ENCODE results near the gene AKAP3.

Gene AKAP3

DNA sequence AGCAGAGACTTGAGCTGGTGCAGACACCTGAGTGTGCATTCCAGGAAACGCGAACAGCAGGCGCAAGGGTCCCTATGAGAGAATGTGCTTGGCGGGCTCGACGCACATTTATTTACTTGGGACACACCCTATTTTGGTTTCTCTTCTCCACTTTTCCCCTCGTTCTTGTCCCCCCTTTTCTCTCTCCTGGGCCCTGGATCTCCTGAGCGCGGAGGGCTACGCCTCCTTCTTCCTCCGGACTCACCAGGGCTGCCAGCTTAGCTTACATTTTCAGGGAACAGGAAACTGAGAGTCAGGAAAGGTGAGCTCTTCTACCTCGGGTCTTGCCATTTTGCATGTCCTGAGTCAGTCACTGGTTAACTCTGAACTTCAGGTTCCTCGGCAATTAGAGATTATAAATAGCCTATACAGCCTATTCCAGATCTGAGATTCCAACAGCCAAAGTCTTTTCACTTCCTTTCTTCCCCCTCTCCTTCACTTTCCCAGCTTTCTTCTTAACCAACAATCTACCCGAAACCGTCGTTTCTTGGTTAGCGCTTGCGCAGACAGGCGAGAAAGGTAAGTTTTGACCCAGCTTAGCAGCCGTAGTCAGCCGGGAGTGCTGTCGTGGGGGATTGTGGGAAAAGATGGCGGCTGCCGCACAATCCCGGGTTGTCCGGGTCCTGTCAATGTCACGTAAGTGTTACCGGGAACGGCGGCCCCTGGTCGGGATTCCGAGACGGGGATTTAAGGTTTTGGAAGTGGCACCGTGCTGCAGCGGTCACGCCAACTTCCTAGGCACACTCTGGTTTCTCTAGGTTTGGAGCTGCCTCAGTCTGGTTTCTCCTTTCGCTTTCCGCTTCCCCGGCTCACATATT, at the start of gene AKAP3, which contains the start of gene NDUFA9:
TSS of gene AKAP3 (minus strand) at position 551 of the 857 bp plus-strand sequence. CDS start 10,855 bp downstream, outside the sequence.
TSS of gene NDUFA9 (plus strand) at position 614 of the 857 bp plus-strand sequence. CDS start at position 627, 13 bp downstream.
- DNase-seq: peak; percentile 40 to 59 (median 51)

DNA sequence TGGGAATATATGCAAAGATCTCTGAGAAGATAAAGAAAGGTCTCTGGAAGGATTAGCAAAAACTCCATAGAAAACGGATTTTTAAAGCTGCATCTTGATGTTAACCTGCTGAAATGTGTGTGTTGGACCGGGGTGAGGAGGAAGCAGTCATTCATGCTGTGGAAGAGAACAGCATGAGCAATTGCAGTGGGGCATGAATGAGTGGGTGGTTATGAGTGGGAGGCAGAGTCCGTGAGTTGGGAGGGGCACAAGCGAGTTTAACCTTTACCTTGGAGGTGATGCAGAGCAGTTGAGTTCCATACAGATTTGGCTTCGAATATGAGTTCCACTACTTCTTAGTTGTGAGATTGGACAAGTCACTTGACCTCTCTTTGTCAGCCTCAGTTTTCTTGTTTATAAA, 41.9 kb upstream of the AKAP3 start:
- no peak for DNase-seq

DNA sequence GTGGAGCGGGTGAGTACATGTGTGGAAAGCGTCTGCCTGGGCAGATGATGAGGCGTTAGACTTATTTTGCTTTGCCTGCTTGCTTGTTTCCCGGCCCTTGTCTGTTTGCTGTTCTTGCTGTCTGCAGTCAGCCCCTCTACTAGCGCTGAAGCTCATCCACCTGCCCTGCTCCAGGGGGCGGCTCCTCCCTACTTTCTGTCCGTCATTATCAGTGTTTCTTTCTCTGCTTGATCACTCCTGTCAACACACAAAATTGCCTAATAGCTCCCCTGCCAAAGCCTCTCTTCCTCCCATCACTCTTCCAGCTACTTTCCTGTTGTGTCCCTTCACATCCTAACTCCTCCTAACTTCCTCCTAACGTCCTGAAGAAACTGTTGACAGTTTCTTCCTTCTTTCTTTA, 36.5 kb upstream of the AKAP3 start:
- DNase-seq: no peak

DNA sequence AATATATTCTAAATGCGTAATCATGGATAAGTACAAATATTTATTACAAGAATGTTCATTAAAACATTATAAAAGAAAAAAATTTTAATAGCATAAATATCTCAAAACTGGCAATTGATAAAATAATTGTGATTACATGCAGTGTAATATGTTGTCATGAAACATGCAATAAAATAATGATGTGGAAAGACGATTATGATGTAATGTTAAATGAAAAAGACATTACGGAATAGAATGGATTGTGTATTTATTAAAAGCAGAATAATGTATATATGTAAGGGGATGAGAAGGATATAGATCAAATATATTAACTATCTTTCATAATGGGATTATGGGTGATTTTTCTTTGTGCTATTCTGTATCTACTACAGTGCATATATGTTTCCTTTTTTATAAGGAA, 32.9 kb upstream of the AKAP3 start:
- no peak for DNase-seq

DNA sequence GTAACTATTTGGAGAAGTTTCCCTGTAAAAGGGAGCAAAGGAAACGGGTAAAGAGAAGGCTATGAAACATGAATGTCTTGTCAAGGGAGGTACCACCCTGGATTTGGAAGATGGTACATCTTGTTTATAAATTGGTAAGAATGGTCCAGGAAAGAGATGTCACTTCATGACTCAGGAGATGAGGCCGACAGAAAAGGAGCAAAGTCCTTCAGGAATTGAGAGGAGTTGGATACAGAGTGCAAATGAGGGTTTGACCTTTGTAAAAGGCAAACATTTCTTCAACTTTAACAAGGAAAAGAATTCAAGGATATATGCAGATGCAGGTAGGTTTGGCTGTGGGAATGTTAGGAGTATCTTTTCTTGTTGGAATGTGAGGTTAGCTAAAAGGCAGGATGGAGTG, 30.9 kb upstream of the AKAP3 start:
- no peak for DNase-seq

DNA sequence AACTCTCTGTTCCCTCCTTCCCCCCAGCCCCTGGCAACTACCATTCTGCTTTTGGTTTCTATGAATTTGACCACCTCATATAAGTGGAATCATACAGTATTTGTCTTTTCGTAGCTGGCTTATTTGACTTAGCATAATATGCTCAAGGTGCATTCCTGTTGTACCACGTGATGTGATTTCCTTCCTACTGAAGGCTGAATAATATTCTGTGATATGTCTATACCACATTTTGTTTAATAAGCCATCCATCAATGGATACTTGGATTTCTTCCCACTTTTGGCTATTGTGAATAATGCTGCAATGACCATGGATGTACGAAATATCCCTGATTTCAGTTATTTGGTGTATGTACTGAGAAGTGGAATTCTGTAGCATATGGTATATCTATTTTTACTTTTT, 16.4 kb upstream of the AKAP3 start:
- DNase-seq: no peak

DNA sequence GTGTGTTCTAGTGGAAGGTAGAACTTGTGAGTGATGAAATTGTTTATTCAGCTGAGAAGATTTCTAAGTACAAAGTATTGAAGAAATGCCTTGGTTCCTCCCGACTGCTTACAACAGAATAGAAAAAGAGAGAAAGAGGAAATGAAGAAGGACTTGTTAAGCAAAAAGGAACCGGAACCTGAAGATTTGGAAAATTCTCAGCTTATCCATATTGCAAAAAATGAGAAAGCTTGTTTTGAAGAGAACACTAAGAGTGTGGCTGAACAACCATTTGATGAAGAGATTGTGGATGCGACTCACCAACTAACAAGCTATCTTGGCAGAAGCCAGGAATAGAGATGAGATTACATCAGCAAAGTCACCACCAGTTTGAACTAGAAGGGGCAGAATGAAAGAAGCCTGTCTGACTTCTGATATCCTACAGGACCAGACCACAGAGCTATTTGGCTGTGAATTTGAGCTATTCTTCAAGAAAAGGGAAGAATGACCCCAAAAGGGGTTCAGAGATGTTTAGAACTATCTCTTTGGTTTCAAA, 15.2 kb upstream of the AKAP3 start:
- no peak for DNase-seq

DNA sequence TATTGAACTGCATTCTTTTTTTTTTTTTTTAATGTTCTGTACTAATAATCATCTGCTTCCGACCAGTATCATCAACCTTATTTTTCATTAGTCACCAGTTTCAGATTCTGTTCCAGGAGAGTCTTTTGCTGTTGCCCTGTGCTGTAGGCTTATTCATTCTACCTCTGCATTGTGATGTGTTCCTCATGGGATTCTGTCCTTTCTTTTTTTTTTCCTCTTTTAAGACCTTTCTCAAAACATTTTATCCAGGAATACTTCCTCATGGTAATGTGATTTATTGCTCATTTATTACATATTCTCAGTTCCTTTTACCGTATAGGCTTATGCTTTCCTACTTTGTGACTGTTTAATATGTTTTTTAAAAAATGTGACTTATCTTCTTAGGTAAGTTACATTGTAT, 4.8 kb upstream of the AKAP3 start:
- DNase-seq: no peak

DNA sequence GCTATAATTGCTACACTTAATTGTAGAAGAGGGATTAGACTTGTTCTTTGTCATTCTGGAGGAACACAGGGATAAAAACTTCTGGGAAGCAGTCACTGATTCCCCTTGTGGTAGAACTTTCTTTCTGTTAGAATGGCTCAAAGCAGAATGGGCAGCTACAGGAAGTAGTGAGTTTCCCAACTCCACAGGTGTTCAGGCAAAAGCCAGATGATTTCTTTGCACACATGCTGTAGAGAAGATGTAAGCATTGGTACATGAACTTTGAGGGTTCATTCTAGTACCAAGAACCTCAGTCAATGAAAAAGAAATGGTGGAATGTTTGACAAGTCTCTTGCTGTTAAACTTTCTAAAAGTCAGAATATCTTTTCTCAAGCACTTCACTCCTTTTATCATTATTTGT, 4.4 kb upstream of the AKAP3 start:
- no peak for DNase-seq

DNA sequence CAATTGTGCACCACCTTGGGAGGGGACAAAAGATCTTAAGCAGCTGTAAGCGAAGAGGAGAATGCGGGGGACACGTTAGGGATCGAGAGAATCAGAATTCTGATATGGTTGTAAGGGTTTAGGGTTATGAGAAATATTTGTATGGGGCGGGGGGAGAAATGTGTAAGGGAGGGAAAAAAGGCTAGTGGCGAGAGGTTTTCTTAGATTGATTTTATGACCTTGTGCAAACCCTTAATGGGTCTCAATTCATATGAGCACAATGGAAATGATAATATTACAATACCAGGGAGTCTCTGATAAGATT, 459 bp upstream of the AKAP3 start:
- no peak for DNase-seq

DNA sequence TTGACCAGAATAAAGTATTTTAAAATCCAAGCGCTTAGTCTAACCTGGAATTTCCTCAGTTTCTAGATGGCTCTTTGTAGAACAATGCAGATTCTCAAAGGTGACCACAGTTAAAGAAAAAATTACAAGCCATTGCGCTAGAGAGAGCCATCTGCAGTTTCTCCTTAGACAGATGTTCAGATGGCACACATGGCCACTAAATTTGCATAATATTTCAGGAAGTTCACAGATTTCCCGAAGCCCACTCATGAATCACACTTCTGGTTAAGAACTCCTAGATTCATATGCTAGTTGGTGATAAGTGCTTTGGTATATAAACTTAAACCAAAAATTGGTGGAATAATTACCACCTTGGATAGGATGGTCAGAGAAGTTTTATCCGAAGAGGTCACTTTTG, 749 bp downstream of the AKAP3 start:
- DNase-seq: no peak

DNA sequence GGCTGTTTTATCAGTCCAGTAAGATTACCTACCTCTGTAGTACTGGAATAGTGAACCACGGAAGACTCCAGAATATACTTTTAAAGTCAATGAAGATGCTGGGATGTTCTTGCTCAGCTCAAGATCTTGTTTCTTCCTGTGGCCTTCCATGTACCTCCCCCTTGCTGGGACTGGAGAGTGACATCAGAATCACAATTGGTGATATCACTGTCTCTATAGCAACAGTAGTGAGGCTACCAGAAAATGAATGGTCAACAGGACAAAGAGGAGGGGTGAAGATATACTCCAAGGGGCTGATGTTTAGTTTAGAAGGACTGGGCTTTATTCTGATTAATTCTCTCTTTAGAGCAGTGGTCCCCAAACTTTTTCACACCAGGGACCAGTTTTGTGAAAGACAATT, 3.8 kb downstream of the AKAP3 start:
- no peak for DNase-seq

DNA sequence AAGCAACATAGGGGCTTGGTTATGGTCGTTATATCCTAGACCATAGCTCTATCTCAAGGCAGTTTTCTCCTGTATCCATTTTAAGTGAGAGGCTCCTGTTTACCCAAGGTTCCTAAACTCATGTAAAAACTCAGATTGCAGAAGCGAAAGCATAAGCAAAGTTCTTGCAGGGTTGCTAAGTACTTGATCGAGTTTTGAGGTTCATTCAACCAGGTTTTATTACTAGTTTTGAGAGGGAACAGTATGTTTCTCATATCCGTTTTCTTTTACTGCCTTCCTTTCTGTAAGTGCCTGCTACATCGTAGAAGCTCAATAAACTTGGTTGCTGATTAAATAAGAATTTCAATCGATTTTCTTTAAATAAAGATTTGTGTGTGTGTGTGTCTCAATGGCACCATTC, 5.1 kb downstream of the AKAP3 start:
- DNase-seq: no peak

DNA sequence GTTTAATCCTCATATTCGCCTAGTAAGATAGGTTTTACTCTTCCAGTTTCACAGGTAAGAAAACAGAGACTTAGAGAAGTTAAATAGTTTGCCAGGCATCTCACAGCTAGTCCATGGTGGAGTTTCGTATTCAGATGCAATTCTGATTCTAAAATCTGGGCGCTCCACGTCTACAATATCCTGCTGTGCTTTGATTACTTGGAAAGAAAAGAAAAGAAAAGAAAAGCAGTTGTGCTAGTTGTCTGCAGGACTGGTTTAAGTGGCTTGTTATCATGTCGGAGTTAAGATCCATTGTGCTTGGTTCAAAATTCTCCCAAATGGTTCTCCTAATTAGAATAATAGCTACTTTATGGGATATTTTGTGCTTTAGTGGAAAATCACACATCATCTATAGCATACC, 18.6 kb downstream of the AKAP3 start:
- no peak for DNase-seq

DNA sequence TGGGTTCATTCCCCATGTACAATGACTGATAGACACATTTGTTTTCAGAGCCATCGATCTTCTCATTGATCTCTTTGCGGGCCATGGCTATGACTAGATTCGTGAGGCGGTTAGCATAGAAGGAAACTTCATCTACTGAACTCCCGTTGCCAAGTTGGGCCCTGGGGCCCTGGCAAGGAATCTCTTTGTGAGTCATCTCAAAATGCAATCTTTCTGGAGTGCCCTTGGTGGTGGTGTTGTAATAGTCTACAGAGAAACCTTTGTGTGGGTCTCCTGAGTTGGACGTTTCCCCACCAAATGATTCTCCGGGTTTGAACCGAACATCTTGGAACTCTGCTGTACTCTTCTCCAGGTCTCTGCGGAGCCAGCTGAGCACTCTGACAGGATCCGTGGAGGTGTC, 20.4 kb downstream of the AKAP3 start:
- DNase-seq: no peak

DNA sequence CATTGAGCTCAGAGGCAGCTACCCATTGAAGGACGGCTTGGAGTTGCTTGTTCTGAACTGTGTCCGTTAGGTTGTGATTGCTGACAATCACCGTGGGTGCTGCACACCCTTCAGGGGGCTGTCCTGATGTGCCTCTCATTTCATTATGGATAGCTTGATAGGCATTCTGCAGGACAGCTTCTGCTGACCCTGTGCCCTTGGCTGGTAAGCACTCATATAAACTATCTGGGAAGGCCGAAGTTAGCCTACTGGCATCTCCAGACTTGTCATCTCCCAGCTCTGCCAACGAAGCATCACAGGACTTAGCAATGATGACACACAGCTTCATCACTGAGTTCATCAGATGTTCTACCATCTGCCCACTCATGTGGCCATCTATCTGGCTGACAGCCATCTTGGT, 22.3 kb downstream of the AKAP3 start:
- no peak for DNase-seq

DNA sequence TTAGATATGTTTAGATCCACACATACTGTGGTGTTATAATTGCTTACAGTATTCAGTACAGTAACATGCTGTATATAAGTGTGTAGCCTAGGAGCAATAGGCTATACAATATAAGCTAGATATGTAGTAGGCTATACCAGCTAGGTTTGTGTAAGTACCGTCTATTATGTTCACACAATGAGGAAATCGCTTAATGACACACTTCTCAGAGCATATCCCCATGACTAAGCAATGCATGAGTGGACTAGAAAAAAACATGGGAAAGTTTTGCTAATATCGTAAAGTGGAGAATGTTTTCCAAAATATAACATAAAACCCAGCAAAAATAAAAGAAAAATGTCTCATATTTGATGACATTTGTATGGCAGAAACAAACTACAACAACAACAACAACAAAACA, 27.3 kb downstream of the AKAP3 start:
- DNase-seq: no peak

DNA sequence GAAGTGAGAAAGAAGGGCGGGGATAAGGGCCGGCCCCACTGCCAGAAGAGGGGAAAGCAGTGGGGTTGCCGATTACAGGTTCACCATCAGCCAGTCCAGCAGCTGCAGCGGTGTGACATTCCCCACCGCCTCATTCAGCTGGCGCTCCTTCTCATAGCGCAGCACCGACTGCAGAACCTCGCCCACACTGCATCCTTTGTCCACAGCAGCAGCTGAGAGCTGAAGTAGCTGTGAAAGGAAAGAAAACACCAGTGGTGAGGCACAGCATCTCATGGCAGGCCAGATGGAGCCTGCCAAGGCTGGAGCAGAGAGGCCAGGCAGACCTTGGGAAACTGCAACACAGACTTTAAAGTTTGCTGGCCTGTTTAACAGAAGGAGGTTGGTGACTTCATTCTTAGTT, 33.2 kb downstream of the AKAP3 start:
- no peak for DNase-seq

DNA sequence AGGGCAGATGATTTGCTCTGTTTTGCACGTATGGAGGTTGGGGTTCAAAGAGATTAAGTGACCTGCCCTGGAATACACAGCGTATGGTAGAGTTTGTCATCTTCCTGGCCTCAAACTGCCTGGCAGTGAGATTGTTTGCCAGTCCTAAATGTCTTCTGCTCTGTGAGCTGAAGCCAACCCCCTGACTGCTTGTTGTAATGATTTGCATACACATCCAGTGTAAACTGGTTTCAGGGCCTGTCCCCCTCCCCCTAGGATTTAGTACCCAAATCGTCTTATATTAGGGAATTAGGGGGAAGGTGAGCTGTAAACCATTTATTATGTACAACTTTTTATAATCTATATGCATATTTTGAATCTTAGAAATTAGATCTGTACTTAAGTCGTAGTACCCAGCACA, 38.4 kb downstream of the AKAP3 start:
- DNase-seq: no peak

DNA sequence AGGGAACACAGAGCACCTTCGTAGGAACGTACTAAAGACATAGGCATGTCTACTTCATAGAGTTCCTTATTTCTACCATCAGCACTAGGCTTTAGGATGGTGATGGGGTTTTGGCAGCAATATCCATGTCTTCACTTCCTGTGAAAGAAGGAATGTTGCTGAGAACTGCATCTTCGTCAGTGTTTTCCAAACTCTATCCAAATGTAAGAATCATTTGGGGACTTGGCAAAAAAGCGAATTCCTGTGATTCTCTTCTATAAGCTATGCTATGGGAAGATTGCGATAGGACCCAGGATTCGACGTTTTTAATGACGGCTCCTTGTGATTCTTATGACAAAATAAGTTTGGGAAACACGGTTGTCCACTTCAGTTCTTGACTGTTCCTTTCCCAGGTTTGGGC, 39.8 kb downstream of the AKAP3 start:
- DNase-seq: no peak

DNA sequence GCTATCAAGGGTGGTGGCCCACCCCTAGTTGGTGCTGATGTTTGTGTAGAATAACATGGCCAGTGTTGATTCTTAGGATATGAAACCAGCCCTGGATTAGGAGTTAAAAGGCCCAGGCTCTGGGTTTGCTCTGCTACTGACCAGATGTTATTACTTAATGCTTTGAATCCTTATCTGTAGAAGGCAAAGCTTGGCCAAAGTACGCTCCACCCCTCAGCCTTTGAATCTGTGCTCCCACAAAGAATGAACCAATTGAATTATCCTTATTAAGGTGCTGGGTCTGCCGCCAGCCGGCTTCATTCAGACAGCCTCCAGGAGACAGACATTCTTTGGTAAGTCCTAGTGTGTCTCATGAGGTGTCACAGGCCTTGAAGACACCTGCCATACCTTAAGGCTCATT, 41.8 kb downstream of the AKAP3 start:
- DNase-seq: no peak

DNA sequence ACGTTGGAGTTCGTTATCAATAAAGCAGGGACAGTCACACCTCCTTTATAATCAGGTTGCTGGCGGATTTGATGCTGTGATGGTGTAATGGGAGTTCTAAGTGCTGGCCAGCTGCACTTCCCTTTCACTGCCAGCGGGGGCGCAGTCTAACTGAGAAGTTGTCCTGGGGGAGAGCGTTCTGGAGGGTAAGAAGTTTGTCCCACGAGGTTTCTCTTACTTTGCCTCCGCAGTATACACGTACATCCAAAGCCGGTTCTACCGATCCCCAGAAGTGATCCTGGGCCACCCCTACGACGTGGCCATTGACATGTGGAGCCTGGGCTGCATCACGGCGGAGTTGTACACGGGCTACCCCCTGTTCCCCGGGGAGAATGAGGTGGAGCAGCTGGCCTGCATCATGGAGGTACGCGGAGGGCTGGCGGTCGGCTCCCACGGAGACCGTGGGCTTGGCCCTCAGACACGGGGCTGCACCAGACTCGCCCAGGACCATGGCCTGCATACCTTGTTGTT, 44.1 kb downstream of the AKAP3 start:
- DNase-seq: peak; percentile 57 to 61 (median 59)

DNA sequence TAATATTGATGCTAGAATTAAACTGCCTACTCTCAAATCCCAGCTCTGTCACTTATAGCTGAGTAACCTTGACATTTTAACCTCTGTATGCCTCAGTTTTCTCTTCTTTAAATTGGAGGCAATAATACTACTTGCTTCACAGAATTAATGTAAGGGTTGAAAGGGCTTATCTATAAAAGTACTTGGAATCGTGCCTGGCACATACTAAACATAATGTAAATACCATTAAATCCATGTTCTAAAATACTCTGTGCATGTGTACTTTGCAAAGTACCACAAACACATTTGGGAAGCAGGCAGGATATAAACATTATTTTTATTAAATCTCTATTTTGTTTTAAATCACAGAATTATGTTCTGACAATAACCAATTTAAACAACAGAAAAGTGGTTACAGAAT, 44.9 kb downstream of the AKAP3 start:
- DNase-seq: no peak

DNA sequence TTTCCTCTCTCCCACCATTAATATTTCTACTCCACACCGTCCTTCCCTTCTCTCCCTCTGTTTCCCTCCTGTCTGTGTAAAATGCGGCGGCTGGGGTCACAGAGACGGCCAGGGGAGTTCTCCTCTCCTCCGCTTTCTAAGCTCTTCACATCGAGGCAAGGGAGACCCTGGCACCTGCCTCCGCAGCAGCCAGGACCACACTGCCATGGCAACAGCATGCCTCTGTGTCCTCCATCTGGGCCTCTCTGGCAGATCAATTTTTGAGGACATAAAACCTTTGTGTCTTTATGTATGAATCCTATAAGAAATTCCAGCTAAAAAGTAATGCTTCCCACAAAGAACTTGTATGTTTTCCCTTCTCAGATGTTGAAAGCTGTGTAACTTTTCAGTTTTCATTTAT, 45.4 kb downstream of the AKAP3 start:
- DNase-seq: no peak

DNA sequence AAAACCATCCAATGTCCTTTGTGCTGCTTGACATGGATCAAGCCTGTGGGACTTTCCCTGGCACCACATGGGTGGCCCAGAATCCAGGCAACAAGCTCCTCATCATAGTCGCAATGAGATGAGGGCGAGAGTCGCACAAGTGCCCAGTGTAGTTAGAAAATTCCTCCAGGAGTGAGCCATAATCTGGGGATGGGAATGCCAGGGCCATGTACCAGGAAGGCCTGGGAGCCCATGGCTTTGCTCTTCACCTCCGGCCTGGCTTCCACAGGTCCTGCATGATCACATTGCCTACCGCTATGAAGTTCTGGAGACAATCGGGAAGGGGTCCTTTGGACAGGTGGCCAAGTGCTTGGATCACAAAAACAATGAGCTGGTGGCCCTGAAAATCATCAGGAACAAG, 53.0 kb downstream of the AKAP3 start:
- no peak for DNase-seq
